ENCODE results near the gene CATSPERD.

Gene CATSPERD

GRCh38 chr19:5806133-5806489 is 85.7 kb downstream of the CATSPERD start:
- no peak overlapping the region for H3K18ac ChIP-seq (ENCODE audit: low read length)
- H2BK120ac ChIP-seq (ENCODE audit: insufficient read depth, low read length, poor library complexity) = no peak overlapping the region
- no peak overlapping the region for H2AK5ac ChIP-seq (ENCODE audit: low read length)
- H3K79me1 ChIP-seq (ENCODE audit: low read length) = no peaks in the 10 kb centered on the region
- no peak overlapping the region for H2BK5ac ChIP-seq (ENCODE audit: low read depth, low read length, poor library complexity)
- no peak overlapping the region for H3K4me3 ChIP-seq (ENCODE audit: low read depth, low read length)
- H3K23ac ChIP-seq (ENCODE audit: low read length) = no peak overlapping the region
- H3K27ac ChIP-seq (ENCODE audit: low read depth, low read length) = no peak overlapping the region
- no peak overlapping the region for H2AFZ ChIP-seq (ENCODE audit: insufficient read depth, low read length, poor library complexity)
- H4K8ac ChIP-seq (ENCODE audit: low read depth, low read length) = no peak overlapping the region
- H3K79me2 ChIP-seq (ENCODE audit: control insufficient read depth, insufficient read depth, low read length, poor library complexity) = no peaks in the 10 kb centered on the region
- H4K91ac ChIP-seq (ENCODE audit: low read depth, low read length) = no peak overlapping the region
- H3K4me1 ChIP-seq (ENCODE audit: control insufficient read depth in 1 of 2, insufficient read depth in 2 of 2, low read length in 2 of 2) = peaks cover 5 to 7% of the 10 kb centered on the region in 2 experiments
- H3K4me2 ChIP-seq (ENCODE audit: low read length) = no peak overlapping the region
- H3K36me3 ChIP-seq (ENCODE audit: control insufficient read depth in 1 of 2, insufficient read depth in 2 of 2, low read length in 2 of 2) = no peaks in the 10 kb centered on the region
- H4K12ac ChIP-seq (ENCODE audit: low read depth, low read length) = no peak overlapping the region
- H3K4ac ChIP-seq (ENCODE audit: low read depth, low read length) = no peak overlapping the region
- no peak overlapping the region for H3K14ac ChIP-seq (ENCODE audit: low read length)
- H3K9ac ChIP-seq (ENCODE audit: low read length) = no peak overlapping the region
- H3K9me3 ChIP-seq (ENCODE audit: insufficient read depth, low read depth, low read length) = peaks cover 3% of the 10 kb centered on the region
- H2BK12ac ChIP-seq (ENCODE audit: low read length) = no peak overlapping the region
- H3K27me3 ChIP-seq (ENCODE audit: insufficient read depth, low read length) = peaks cover 5% of the 10 kb centered on the region
- DNase-seq = no peak
- no CpG with 5 or more reads among the region's 6 CpGs for WGBS (ENCODE audit: extremely low coverage, insufficient coverage, insufficient read length)

DNA sequence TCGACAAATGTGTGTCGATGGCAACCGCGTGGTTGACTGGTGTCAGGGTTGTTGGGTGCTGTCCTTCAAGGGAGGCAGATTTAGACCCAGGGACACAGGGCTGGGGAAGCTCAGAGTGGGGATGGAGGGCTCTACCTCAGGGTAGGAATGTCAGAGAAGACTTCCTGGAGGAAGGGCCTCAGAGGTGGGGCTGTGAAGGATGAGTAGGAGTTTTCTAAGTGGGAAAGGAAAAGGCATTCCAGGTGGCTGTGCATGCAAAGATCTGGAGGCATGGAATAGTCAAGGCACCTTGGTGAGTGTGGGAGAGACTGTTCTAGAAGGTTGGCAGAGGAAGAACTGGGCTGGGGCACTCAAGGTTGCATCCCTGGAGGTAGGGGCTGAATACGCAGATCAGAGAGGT is 86.5 kb downstream of the CATSPERD start:
- H3K79me1 ChIP-seq (ENCODE audit: low read length) = no peaks in the 10 kb centered on the region
- no peak overlapping the region for H3K23ac ChIP-seq (ENCODE audit: low read length)
- no peak overlapping the region for H2BK5ac ChIP-seq (ENCODE audit: low read depth, low read length, poor library complexity)
- no peak overlapping the region for H4K91ac ChIP-seq (ENCODE audit: low read depth, low read length)
- WGBS (ENCODE audit: extremely low coverage, insufficient coverage, insufficient read length) = no CpG with 5 or more reads among the region's 5 CpGs
- H3K4me1 ChIP-seq (ENCODE audit: control insufficient read depth in 1 of 2, insufficient read depth in 2 of 2, low read length in 2 of 2) = peaks cover 5 to 7% of the 10 kb centered on the region in 2 experiments
- no peak overlapping the region for H3K4me3 ChIP-seq (ENCODE audit: low read depth, low read length)
- H3K79me2 ChIP-seq (ENCODE audit: control insufficient read depth, insufficient read depth, low read length, poor library complexity) = no peaks in the 10 kb centered on the region
- H3K9me3 ChIP-seq (ENCODE audit: insufficient read depth, low read depth, low read length) = peaks cover 2% of the 10 kb centered on the region
- H3K9ac ChIP-seq (ENCODE audit: low read length) = no peak overlapping the region
- no peaks in the 10 kb centered on the region for H3K36me3 ChIP-seq (ENCODE audit: control insufficient read depth in 1 of 2, insufficient read depth in 2 of 2, low read length in 2 of 2)
- H3K4ac ChIP-seq (ENCODE audit: low read depth, low read length) = no peak overlapping the region
- H2BK12ac ChIP-seq (ENCODE audit: low read length) = no peak overlapping the region
- no peak overlapping the region for H3K4me2 ChIP-seq (ENCODE audit: low read length)
- peaks cover 5% of the 10 kb centered on the region for H3K27me3 ChIP-seq (ENCODE audit: insufficient read depth, low read length)
- no peak overlapping the region for H4K12ac ChIP-seq (ENCODE audit: low read depth, low read length)
- H3K27ac ChIP-seq (ENCODE audit: low read depth, low read length) = no peak overlapping the region
- H2BK120ac ChIP-seq (ENCODE audit: insufficient read depth, low read length, poor library complexity) = no peak overlapping the region
- H4K8ac ChIP-seq (ENCODE audit: low read depth, low read length) = no peak overlapping the region
- no peak overlapping the region for H3K18ac ChIP-seq (ENCODE audit: low read length)
- DNase-seq = no peak
- no peak overlapping the region for H3K14ac ChIP-seq (ENCODE audit: low read length)
- no peak overlapping the region for H2AFZ ChIP-seq (ENCODE audit: insufficient read depth, low read length, poor library complexity)
- no peak overlapping the region for H2AK5ac ChIP-seq (ENCODE audit: low read length)

- Histone ChIP-seq H3K27me3 (ENCODE audit: insufficient read depth, low read length) (peaks cover 5% of the 10 kb centered on the region), H3K18ac (ENCODE audit: low read length) (no peak overlapping the region), H2AK5ac (ENCODE audit: low read length) (no peak overlapping the region), H3K14ac (ENCODE audit: low read length) (no peak overlapping the region), H3K79me1 (ENCODE audit: low read length) (no peaks in the 10 kb centered on the region), H2BK120ac (ENCODE audit: insufficient read depth, low read length, poor library complexity) (no peak overlapping the region), H3K9ac (ENCODE audit: low read length) (no peak overlapping the region), H3K36me3 (ENCODE audit: control insufficient read depth in 1 of 2, insufficient read depth in 2 of 2, low read length in 2 of 2) (no peaks in the 10 kb centered on the region), H4K8ac (ENCODE audit: low read depth, low read length) (no peak overlapping the region), H2BK12ac (ENCODE audit: low read length) (no peak overlapping the region), H3K4ac (ENCODE audit: low read depth, low read length) (no peak overlapping the region), H3K9me3 (ENCODE audit: insufficient read depth, low read depth, low read length) (no peaks in the 10 kb centered on the region), H2AFZ (ENCODE audit: insufficient read depth, low read length, poor library complexity) (no peak overlapping the region), H3K27ac (ENCODE audit: low read depth, low read length) (no peak overlapping the region), H3K79me2 (ENCODE audit: control insufficient read depth, insufficient read depth, low read length, poor library complexity) (no peaks in the 10 kb centered on the region), H3K4me3 (ENCODE audit: low read depth, low read length) (no peak overlapping the region), H3K4me2 (ENCODE audit: low read length) (no peak overlapping the region), H3K4me1 (ENCODE audit: control insufficient read depth in 1 of 2, insufficient read depth in 2 of 2, low read length in 2 of 2) (peaks cover 5 to 7% of the 10 kb centered on the region in 2 experiments), H2BK5ac (ENCODE audit: low read depth, low read length, poor library complexity) (no peak overlapping the region), H4K91ac (ENCODE audit: low read depth, low read length) (no peak overlapping the region), H3K23ac (ENCODE audit: low read length) (no peak overlapping the region), H4K12ac (ENCODE audit: low read depth, low read length) (no peak overlapping the region)
- no CpG with 5 or more reads among the region's 21 CpGs for WGBS (ENCODE audit: extremely low coverage, insufficient coverage, insufficient read length)
- DNase-seq = no peak
These were observed 87.8 kb downstream of the CATSPERD start for GRCh38 chr19:5808120-5808816.

DNA sequence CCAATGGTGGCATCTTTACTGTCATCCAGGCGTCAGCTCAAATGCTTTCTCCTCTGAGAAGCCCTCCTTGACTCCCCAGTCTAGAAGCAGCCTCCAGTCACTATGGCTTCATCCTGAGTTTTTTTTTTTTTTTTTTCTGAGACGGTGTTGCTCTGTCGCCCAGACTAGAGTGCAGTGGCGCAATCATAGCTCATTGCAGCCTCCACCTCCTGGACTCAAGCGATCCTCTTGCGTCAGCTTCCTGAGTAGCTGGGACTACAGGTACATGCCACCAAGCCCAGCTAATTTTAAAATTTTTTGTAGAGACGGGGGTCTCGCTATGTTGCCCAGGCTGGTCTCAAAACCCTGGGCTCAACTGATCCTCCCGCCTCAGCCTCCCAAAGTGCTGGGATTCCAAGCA is 88.6 kb downstream of the CATSPERD start:
- H2BK5ac ChIP-seq (ENCODE audit: low read depth, low read length, poor library complexity) = no peak overlapping the region
- no peaks in the 10 kb centered on the region for H3K79me1 ChIP-seq (ENCODE audit: low read length)
- H3K4me3 ChIP-seq (ENCODE audit: low read depth, low read length) = no peak overlapping the region
- H2AK5ac ChIP-seq (ENCODE audit: low read length) = no peak overlapping the region
- H4K8ac ChIP-seq (ENCODE audit: low read depth, low read length) = no peak overlapping the region
- H2AFZ ChIP-seq (ENCODE audit: insufficient read depth, low read length, poor library complexity) = no peak overlapping the region
- H3K14ac ChIP-seq (ENCODE audit: low read length) = no peak overlapping the region
- H3K23ac ChIP-seq (ENCODE audit: low read length) = no peak overlapping the region
- H3K27me3 ChIP-seq (ENCODE audit: insufficient read depth, low read length) = peaks cover 5% of the 10 kb centered on the region
- peaks cover 0 to 2% of the 10 kb centered on the region in 2 experiments for H3K4me1 ChIP-seq (ENCODE audit: control insufficient read depth in 1 of 2, insufficient read depth in 2 of 2, low read length in 2 of 2)
- H2BK12ac ChIP-seq (ENCODE audit: low read length) = no peak overlapping the region
- H4K91ac ChIP-seq (ENCODE audit: low read depth, low read length) = peak overlapping the region; percentile 34
- no peak overlapping the region for H3K4ac ChIP-seq (ENCODE audit: low read depth, low read length)
- H2BK120ac ChIP-seq (ENCODE audit: insufficient read depth, low read length, poor library complexity) = no peak overlapping the region
- H3K18ac ChIP-seq (ENCODE audit: low read length) = no peak overlapping the region
- no peak overlapping the region for H3K4me2 ChIP-seq (ENCODE audit: low read length)
- no CpG with 5 or more reads among the region's 9 CpGs for WGBS (ENCODE audit: extremely low coverage, insufficient coverage, insufficient read length)
- H3K36me3 ChIP-seq (ENCODE audit: control insufficient read depth in 1 of 2, insufficient read depth in 2 of 2, low read length in 2 of 2) = no peaks in the 10 kb centered on the region
- no peaks in the 10 kb centered on the region for H3K79me2 ChIP-seq (ENCODE audit: control insufficient read depth, insufficient read depth, low read length, poor library complexity)
- H3K9ac ChIP-seq (ENCODE audit: low read length) = no peak overlapping the region
- H4K12ac ChIP-seq (ENCODE audit: low read depth, low read length) = no peak overlapping the region
- no peaks in the 10 kb centered on the region for H3K9me3 ChIP-seq (ENCODE audit: insufficient read depth, low read depth, low read length)
- no peak overlapping the region for H3K27ac ChIP-seq (ENCODE audit: low read depth, low read length)
- DNase-seq = peak in 1 of 2 donors; percentile 37

All from trophoblast cell (in vitro differentiated cells and primary cell).